Natural killer cell treated with Interleukin-12 subunit alpha and Interleukin-12 subunit beta and Interleukin-15 and Interleukin-18, amount 100 ng/mL, for 72 hours (primary cell): ENCODE data around the gene ADSS2. TPM values are rescaled to one million over a fixed set of nuclear protein-coding genes. Genes with fewer than 3 reads are reported as not detected.
"Not testable (repeated sequence)": the region's sequence is repeated elsewhere in the genome, so short reads cannot be mapped to it uniquely, and the experiment has no call there.

Experiments used
- ATAC-seq, 2 donors: fragments of 150-1000 bp; cut with Tn5 transposase in 1 of 2; sonication (Bioruptor Pico), chemical (Tn5 transposase) in 1 of 2; 2 replicates each; pipeline ENCODE4 v1.10.0; 2021
- DNase-seq: peaks from one replicate; pipeline ENCODE4 v3.0.0; 2022; ENCODE audit warnings: low spot score
- H3K27ac Mint-ChIP-seq, 2 donors: 1 replicate in 1 of 2; 2 replicates in 1 of 2; pipeline ENCODE4 v1.8.0; 2022; ENCODE audit warnings: mixed read lengths in 2 of 2, mild to moderate bottlenecking in 1 of 2, moderate library complexity in 1 of 2
- H3K27me3 Mint-ChIP-seq, 2 donors: 1 replicate in 1 of 2; 2 replicates in 1 of 2; pipeline ENCODE4 v1.8.0; 2022; ENCODE audit warnings: mixed read lengths in 2 of 2
- H3K36me3 Mint-ChIP-seq: one replicate; pipeline ENCODE4 v1.8.0; 2022; ENCODE audit warnings: mixed read lengths
- H3K4me1 Mint-ChIP-seq, 2 donors: 1 replicate in 1 of 2; 2 replicates in 1 of 2; pipeline ENCODE4 v1.8.0; 2022; ENCODE audit warnings: low read depth in 2 of 2, mixed read lengths in 2 of 2, mild to moderate bottlenecking in 1 of 2
- H3K4me3 Mint-ChIP-seq: one replicate; pipeline ENCODE4 v1.8.0; 2022; ENCODE audit warnings: mixed read lengths
- H3K9me3 Mint-ChIP-seq: 2 replicates; pipeline ENCODE4 v1.8.0; 2022; ENCODE audit warnings: mixed read lengths
- total RNA-seq, 2 donors: library from RNA; stranded (reverse); gene quantifications; one replicate each; pipeline ENCODE4 v1.2.3, GENCODE V29; 2022

ADSS2 gene
- total RNA-seq, 2 donors from 2014 or later: 45.0 to 51.0 TPM

GRCh38 chr1:244381878-244382565 is 69.7 kb downstream of the ADSS2 start:
- H3K4me1 Mint-ChIP-seq: no peaks in the 10 kb centered on the region
- H3K27ac Mint-ChIP-seq: no peak overlapping the region
- no peak overlapping the region for H3K4me3 Mint-ChIP-seq
- no peaks in the 10 kb centered on the region for H3K9me3 Mint-ChIP-seq
- no peaks in the 10 kb centered on the region for H3K36me3 Mint-ChIP-seq
- DNase-seq (no peak), ATAC-seq (no peak)
- H3K27me3 Mint-ChIP-seq: no peaks in the 10 kb centered on the region

DNA sequence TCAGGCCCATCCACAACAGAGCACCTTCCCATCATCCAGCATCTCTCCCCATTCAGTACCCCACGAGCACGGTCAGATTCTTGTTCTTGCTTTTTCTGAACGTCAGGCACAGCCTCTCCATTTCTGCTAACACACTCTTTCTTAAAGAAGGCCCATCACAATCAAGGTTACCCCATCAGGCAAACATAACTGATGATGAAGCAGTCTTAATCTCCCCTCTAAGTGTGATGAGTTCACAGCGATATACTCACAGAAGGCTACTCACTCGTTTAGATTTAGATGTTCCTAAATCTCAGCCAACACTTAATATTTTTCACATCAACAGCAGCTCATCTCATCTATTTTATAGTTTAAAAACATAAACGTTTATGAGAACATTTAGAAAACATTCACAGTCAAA is 75.6 kb downstream of the ADSS2 start:
- Mint-ChIP-seq H3K4me1 (peaks cover 0 to 4% of the 10 kb centered on the region in 2 donors), H3K4me3 (no peak overlapping the region), H3K36me3 (no peaks in the 10 kb centered on the region), H3K27ac (no peak overlapping the region), H3K9me3 (no peaks in the 10 kb centered on the region), H3K27me3 (no peaks in the 10 kb centered on the region)
- DNase-seq (no peak), ATAC-seq (no peak)

GRCh38 chr1:244375051-244375450 is 76.7 kb downstream of the ADSS2 start:
- peaks cover 2 to 4% of the 10 kb centered on the region in 2 donors for H3K4me1 Mint-ChIP-seq
- ATAC-seq: no peak
- DNase-seq: no peak
- H3K27me3 Mint-ChIP-seq: no peaks in the 10 kb centered on the region
- no peaks in the 10 kb centered on the region for H3K9me3 Mint-ChIP-seq
- no peaks in the 10 kb centered on the region for H3K36me3 Mint-ChIP-seq
- no peak overlapping the region for H3K27ac Mint-ChIP-seq
- no peak overlapping the region for H3K4me3 Mint-ChIP-seq

DNA sequence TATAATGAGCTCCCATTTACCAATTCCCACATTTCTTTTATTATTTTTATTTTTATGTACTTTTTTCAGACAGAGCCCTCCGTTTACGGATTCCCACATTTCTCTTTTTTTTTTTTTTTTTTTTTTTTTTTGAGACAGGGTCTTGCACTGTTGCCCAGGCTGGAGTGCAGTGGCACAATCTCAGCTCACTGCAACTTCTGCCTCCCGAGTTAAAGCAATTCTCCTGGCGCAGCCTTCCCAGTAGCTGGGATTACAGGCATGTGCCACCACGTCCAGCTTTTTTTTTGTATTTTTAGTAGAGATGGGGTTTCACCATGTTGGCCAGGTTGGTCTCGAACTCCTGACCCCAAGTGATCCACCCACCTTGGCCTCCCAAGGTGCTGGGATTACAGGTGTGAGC is 77.2 kb downstream of the ADSS2 start:
- H3K4me3 Mint-ChIP-seq, H3K9me3 Mint-ChIP-seq, H3K4me1 Mint-ChIP-seq, DNase-seq, H3K27ac Mint-ChIP-seq, ATAC-seq, H3K27me3 Mint-ChIP-seq, H3K36me3 Mint-ChIP-seq: not testable (repeated sequence)

DNA sequence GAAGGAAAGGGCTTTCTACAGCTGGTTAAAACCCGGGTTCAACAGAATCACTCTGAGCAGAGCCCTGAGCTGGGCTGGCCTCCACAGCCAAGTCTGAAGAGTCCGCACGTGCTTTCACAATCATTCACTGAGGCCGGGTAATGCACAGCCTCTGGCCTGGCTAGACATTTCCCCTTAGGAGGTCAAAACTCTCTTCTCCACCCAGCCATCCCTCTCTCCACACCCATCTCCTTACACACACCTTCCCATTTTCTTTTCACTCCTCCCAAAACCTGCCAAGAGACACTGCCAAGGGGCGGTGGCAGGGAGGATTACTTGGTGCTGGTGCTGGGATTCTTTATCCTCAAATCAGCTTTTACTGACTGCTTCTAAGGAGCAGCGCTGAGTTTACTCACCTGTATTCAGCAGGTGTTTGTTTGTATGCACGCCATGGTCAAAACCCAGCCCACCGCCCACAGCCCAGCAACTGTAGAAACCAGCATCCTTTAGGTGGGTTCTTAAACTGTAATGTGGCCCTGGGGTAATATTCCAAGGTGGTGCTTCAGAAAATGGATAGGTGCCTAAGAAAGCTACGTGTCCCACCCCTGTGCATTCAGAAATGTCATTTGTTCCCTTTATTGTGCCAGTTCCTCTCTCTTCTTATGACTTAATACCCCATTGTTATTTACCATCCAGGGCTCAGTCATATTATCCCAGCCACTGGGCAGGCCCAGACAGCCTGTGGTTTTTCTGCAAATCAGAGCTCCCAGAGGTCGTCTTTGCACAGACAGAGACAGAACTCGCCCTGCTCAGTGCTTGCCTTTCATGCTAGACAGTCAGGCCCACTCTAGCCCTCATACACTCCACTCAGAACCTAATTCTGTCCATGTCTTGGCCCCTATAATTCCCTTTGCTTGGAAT is 80.2 kb downstream of the ADSS2 start:
- peaks cover 3 to 6% of the 10 kb centered on the region in 2 donors for H3K4me1 Mint-ChIP-seq
- DNase-seq (no peak), ATAC-seq (peak; percentile 36 to 60)
- no peak overlapping the region for H3K4me3 Mint-ChIP-seq
- no peaks in the 10 kb centered on the region for H3K36me3 Mint-ChIP-seq
- peak overlapping the region in 1 of 2 donors; percentile 24 for H3K27ac Mint-ChIP-seq
- no peaks in the 10 kb centered on the region for H3K27me3 Mint-ChIP-seq
- H3K9me3 Mint-ChIP-seq: no peaks in the 10 kb centered on the region

DNA sequence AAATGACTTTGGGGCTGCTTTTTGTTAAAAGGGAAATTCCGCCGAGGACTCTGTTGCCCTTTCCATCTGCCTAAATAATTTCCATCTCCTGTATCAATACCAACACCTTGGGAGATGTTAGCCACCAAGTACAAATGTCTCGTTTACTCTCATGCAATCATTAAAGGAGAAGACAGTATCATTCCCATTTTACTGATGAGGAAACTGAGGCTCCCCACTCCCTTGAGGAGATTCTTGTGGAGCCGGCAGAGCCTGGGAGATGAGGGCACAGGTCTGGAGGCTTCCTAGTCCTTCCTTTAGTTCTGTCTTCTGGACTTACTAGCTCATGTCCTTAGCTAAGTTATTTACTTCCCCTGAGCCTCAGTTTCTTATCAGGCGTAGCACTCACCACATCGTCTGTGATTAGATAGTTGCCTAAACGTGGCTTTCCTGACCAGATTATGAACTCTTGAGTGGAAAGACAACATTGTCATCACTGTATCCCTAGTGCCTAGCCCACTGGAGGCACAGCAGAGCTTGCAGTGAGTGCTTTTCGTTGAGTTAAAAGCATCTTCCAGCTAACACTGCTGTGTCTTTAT is 81.6 kb downstream of the ADSS2 start:
- no peak for DNase-seq
- H3K9me3 Mint-ChIP-seq: no peaks in the 10 kb centered on the region
- peak overlapping the region in 1 of 2 donors; percentile 24 for H3K27ac Mint-ChIP-seq
- no peaks in the 10 kb centered on the region for H3K36me3 Mint-ChIP-seq
- peaks cover 3 to 6% of the 10 kb centered on the region in 2 donors for H3K4me1 Mint-ChIP-seq
- no peaks in the 10 kb centered on the region for H3K27me3 Mint-ChIP-seq
- no peak overlapping the region for H3K4me3 Mint-ChIP-seq
- no peak for ATAC-seq

DNA sequence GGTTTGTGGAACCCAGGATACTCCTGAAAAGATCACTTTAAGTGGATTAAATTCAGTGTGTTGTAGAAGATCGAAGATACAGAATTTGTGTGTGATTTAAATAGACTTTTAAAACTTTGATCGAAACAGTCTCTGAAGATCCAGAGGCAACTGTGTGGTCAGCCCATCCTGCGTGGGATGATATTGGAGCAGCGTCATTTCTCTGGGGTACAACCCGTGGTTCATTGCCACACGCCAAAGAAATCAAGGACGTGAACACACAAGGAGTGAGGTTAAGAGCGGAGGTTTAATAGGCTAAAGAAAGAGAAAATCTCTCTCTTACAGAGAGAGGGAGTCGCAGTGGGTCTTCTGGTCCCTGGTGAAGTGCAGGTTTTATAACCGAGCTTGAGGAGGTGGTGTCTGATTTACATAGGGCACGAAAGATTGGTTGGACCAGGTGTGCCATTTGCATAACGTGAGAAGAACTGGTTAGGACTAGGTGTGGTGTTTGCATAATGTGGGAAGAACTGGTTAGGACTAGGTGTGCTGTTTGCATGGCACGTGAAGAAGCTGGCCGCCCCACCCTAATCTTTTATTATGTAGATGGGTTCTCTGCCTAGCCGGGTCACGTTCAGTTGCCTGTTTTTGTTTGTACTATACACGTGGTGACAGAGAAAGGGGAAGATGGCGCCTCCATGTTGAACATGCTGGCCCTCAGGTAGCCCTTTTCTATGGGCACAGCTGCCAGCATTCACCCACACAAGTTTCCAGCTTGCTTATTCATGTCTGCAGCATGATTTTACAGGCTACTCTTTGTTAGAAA is 82.3 kb downstream of the ADSS2 start:
- no peak overlapping the region for H3K4me3 Mint-ChIP-seq
- no peak overlapping the region for H3K27ac Mint-ChIP-seq
- peaks cover 3 to 6% of the 10 kb centered on the region in 2 donors for H3K4me1 Mint-ChIP-seq
- no peaks in the 10 kb centered on the region for H3K36me3 Mint-ChIP-seq
- ATAC-seq (no peak), DNase-seq (no peak)
- no peaks in the 10 kb centered on the region for H3K9me3 Mint-ChIP-seq
- no peaks in the 10 kb centered on the region for H3K27me3 Mint-ChIP-seq

DNA sequence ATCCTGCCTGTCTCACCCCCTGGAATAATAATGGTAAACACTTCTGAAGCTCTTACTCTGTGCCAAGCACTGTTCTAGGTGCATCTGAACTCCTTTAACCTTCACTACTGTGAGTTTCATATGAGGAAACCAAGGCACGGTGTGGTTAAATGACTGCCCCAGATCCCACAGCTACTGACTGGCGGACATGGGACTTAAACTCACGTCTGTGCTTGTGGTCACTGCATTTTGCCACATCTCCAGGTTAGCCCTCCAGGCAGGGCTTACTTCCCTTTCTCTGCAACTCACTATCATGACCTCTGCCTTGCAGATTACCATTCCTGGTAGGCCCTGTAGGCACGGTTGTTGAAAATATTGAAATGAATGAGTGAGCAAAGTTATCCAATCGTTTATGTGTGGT is 83.4 kb downstream of the ADSS2 start:
- H3K9me3 Mint-ChIP-seq: no peaks in the 10 kb centered on the region
- ATAC-seq (no peak), DNase-seq (no peak)
- no peak overlapping the region for H3K27ac Mint-ChIP-seq
- no peak overlapping the region for H3K4me3 Mint-ChIP-seq
- H3K36me3 Mint-ChIP-seq: no peaks in the 10 kb centered on the region
- H3K4me1 Mint-ChIP-seq: peaks cover 3 to 6% of the 10 kb centered on the region in 2 donors
- no peaks in the 10 kb centered on the region for H3K27me3 Mint-ChIP-seq

DNA sequence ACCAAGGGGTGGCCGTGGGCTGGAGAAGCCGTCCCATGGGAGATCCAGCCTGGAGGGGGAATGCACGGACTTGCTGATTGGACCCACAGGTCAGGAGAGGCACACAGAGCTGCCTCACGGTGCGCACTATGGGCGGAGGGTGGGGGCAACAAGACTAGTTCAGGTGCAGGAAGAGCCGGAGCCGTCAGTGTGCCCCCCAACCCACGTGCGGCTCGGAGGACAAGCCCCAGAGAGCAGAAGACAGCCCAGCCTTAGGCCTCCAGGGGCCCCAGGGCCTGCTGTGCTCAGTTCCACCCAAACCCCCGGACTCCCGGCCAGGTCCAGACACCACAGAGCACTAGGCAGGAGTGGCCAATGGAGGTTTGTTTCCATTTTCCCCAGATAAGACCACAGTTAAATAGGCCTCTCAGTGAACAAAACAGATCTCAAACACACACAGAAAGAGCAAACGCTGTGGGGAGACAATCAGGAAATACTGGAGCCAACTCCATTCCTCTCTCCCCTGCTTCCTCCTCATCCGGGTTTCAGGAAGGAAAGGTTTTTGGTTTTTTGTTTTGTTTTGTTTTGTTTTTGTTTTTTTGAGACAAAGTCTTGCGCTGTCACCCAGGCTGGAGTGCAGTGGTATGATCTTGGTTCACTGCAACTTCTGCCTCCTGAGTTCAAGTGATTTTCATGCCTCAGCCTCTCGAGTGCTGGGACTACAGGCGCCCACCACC is 84.2 kb downstream of the ADSS2 start:
- Mint-ChIP-seq H3K27me3 (no peaks in the 10 kb centered on the region), H3K36me3 (no peaks in the 10 kb centered on the region), H3K9me3 (no peaks in the 10 kb centered on the region), H3K4me1 (peaks cover 2 to 3% of the 10 kb centered on the region in 2 donors), H3K4me3 (no peak overlapping the region), H3K27ac (no peak overlapping the region)
- ATAC-seq: no peak
- no peak for DNase-seq

- ATAC-seq (no peak), DNase-seq (no peak)
- Mint-ChIP-seq H3K9me3 (no peaks in the 10 kb centered on the region), H3K4me3 (no peak overlapping the region), H3K4me1 (peaks cover 2 to 3% of the 10 kb centered on the region in 2 donors), H3K36me3 (no peaks in the 10 kb centered on the region), H3K27me3 (no peaks in the 10 kb centered on the region), H3K27ac (no peak overlapping the region)
These were observed 85.9 kb downstream of the ADSS2 start for GRCh38 chr1:244365809-244366208.

DNA sequence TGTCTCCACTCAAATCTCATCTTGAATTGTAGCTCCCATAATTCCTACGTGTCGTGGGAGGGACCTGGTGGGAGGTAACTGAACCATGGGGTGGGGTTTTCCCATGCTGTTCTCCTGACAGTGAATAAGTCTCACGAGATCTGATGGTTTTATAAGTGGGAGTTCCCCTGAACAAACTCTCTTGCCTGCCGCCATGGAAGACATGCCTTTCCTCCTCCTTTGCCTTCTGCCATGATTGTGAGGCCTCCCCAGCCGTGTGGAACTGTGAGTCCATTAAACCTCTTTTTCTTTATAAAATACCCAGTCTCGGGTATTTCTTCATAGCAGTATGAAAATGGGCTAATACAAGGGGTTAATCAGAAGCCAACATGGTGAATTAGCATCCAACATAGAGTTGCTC is 86.4 kb downstream of the ADSS2 start:
- not testable (repeated sequence) for H3K4me1 Mint-ChIP-seq, H3K27ac Mint-ChIP-seq, DNase-seq, H3K4me3 Mint-ChIP-seq, H3K36me3 Mint-ChIP-seq, H3K9me3 Mint-ChIP-seq, ATAC-seq, H3K27me3 Mint-ChIP-seq

GRCh38 chr1:244362476-244362875 is 89.2 kb downstream of the ADSS2 start:
- ATAC-seq: no peak
- H3K4me3 Mint-ChIP-seq: no peak overlapping the region
- no peaks in the 10 kb centered on the region for H3K36me3 Mint-ChIP-seq

More at GRCh38 chr1:244362476-244362875, 89.2 kb downstream of the ADSS2 start:
- Mint-ChIP-seq H3K9me3 (no peaks in the 10 kb centered on the region), H3K4me1 (no peaks in the 10 kb centered on the region), H3K27me3 (no peaks in the 10 kb centered on the region), H3K27ac (no peak overlapping the region)
- DNase-seq: no peak
